Gastrocnemius medialis (tissue), 4 donors: ENCODE data around the gene ZBP1. TPM values are rescaled to one million over a fixed set of nuclear protein-coding genes. Genes with fewer than 3 reads are reported as not detected.

Experiments
- ATAC-seq, 2 donors: fragments of 150-250 bp; one replicate each; pipeline ENCODE4 v1.9.1; 2016
- DNase-seq, 2 donors: peaks; one replicate each; pipeline ENCODE4 v3.0.0-alpha.2; 2019
- H3K27ac ChIP-seq, 4 donors: fragments of 200-600 bp; sonication (generic); 1 replicate in 1 of 4; 2 replicates in 3 of 4; pipeline ENCODE4 v1.5.1; 2016 to 2018; ENCODE audit warnings: mild to moderate bottlenecking in 2 of 4, moderate library complexity in 1 of 4
- H3K27me3 ChIP-seq, 3 donors: fragments of 200-600 bp; sonication (generic) in 2 of 3; 1 replicate in 1 of 3; 2 replicates in 2 of 3; pipeline versions ENCODE4 v1.5.1 to v1.6.0; 2016 to 2019; ENCODE audit warnings: mild to moderate bottlenecking in 1 of 3, moderate library complexity in 1 of 3
- H3K36me3 ChIP-seq, 2 donors: fragments of 200-600 bp; sonication (generic) in 1 of 2; one replicate each; pipeline ENCODE4 v1.5.1; 2017 to 2018
- H3K4me1 ChIP-seq, 2 donors: fragments of 200-600 bp; sonication (generic) in 1 of 2; one replicate each; pipeline ENCODE4 v1.5.1; 2016 to 2017; ENCODE audit warnings: mild to moderate bottlenecking in 2 of 2
- H3K4me3 ChIP-seq, 4 donors: fragments of 200-600 bp; sonication (generic) in 3 of 4; 1 replicate in 1 of 4; 2 replicates in 3 of 4; pipeline ENCODE4 v1.5.1; 2016 to 2019; ENCODE audit warnings: mild to moderate bottlenecking in 2 of 4
- H3K9me3 ChIP-seq, 3 donors: fragments of 200-600 bp; sonication (generic) in 2 of 3; 1 replicate in 1 of 3; 2 replicates in 2 of 3; pipeline ENCODE4 v1.5.1; 2016 to 2019
- CTCF ChIP-seq, 5 experiments: fragments of 450-650 bp in 3 of 5; fragments of 200-600 bp in 2 of 5; sonication (generic) in 2 of 5; IDR thresholded peaks in 4 of 5; conservative IDR thresholded peaks in 1 of 5; 1 replicate in 4 of 5; 2 replicates in 1 of 5; pipeline ENCODE4 v1.5.1; 2016 to 2019; ENCODE audit warnings: antibody characterized with exemption in 5 of 5, mild to moderate bottlenecking in 3 of 5, moderate library complexity in 3 of 5
- POLR2A ChIP-seq, 2 donors: fragments of 450-650 bp; IDR thresholded peaks; one replicate each; pipeline ENCODE4 v1.6.1; 2017; ENCODE audit warnings: antibody characterized with exemption in 2 of 2, mild to moderate bottlenecking in 2 of 2, moderate library complexity in 2 of 2
- in situ Hi-C, 4 donors: fragments of 200-750 bp; cut with MboI; loops; one replicate each; pipeline versions ENCODE4 v1.15.0 to v1.8.0; 2017; ENCODE audit warnings: low sequenced_read_pairs in 4 of 4
- intact Hi-C: fragments of 100-400 bp; cut with DNase I; formaldehyde crosslinking; loops from one replicate; pipeline ENCODE4 v1.15.1; 2023; ENCODE audit warnings: low total_unique reads
- total RNA-seq, 4 donors: library from RNA; depleted of rRNA; stranded (reverse); fragments of >200 nt; gene quantifications; one replicate each; pipeline versions ENCODE4 v1.1.0 to v1.2.3, GENCODE V29; 2016

Gene ZBP1
- total RNA-seq, 4 donors from 2014 or later, result not detected

GRCh38 chr20:57620999-57621398, 773 bp upstream of the ZBP1 start:
- no peak overlapping the region for H3K4me3 ChIP-seq
- DNase-seq, result no peak
- no peaks in the 10 kb centered on the region for H3K9me3 ChIP-seq
- in situ Hi-C loops, result no loop called here
- intact Hi-C loops, result no loop called here
- ATAC-seq, result no peak
- peaks cover 0 to 5% (median 0%) of the 10 kb centered on the region in 3 donors for H3K27me3 ChIP-seq
- TF ChIP-seq CTCF (IDR thresholded peaks at IDR 0.05 in 4 of 5, conservative IDR thresholded peaks at IDR 0.05 in 1 of 5) (no peak), POLR2A (IDR thresholded peaks at IDR 0.05) (no peak)
- no peak overlapping the region for H3K27ac ChIP-seq
- H3K4me1 ChIP-seq, result peaks cover 0 to 3% of the 10 kb centered on the region in 2 donors
- H3K36me3 ChIP-seq, result no peaks in the 10 kb centered on the region

DNA sequence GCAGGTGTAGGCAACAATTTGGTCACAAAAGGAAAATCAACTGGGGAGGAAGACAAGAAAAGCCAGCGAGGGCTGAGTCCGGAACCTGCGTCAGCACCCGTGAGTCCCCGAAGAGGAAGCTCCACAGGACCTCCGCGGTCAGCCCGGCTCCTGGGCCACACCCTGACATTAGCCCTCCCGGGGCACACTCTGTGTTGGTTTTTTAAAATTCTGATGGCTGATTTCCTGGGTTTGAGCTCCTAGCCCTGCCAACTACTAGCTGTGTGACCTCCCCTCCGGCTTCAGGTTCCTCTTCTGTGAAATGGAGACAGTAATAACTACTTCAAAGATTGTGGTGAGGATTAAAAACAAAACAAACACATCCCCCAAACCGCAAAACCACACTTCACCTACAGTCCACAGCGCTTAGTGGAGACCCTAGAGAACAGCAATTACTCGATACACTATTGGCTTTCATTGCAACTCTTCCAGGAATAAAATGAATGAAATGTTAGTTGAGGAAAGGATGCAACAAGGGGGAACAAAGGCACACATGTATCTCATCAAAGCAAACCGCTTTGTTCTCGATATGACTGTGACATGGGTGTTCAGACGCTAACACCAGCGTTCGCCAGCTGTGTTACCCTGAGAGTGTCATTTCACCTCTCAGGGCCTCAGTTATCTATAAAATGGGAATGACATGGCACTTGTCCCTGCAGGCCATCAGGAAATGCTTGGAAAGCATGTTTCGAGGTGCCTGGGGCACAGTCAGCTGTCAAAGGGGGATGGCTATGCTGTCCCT, 985 bp downstream of the ZBP1 start:
- no peak for ATAC-seq
- DNase-seq, result peak; percentile 24 to 38
- peak overlapping the region in 1 of 4 donors; percentile 41 for H3K27ac ChIP-seq
- intact Hi-C loops, result no loop called here
- in situ Hi-C loops, result no loop called here
- peaks cover 0 to 3% of the 10 kb centered on the region in 2 donors for H3K4me1 ChIP-seq
- TF ChIP-seq CTCF (IDR thresholded peaks at IDR 0.05 in 4 of 5, conservative IDR thresholded peaks at IDR 0.05 in 1 of 5) (no peak), POLR2A (IDR thresholded peaks at IDR 0.05) (no peak)
- H3K27me3 ChIP-seq, result peaks cover 0 to 5% (median 0%) of the 10 kb centered on the region in 3 donors
- H3K4me3 ChIP-seq, result no peak overlapping the region
- no peaks in the 10 kb centered on the region for H3K36me3 ChIP-seq
- no peaks in the 10 kb centered on the region for H3K9me3 ChIP-seq

DNA sequence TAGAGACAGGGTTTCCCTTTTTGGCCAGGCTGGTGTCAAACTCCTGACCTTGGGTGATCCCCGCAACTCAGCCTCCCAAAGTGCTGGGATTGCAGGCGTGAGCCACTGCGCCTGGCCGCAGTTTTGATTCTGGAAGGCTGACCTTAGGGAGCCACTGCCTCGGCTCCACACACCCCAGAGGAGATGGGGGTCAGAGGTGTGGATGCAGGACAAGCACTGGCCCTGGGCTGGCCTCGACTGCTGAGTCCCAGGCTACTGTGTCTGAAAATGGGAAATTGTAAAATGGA, 1.5 kb downstream of the ZBP1 start:
- H3K27ac ChIP-seq, result peak overlapping the region in 1 of 4 donors; percentile 41
- in situ Hi-C loops (no loop called here), intact Hi-C loops (no loop called here)
- H3K4me3 ChIP-seq, result no peak overlapping the region
- peaks cover 0 to 5% (median 0%) of the 10 kb centered on the region in 3 donors for H3K27me3 ChIP-seq
- no peaks in the 10 kb centered on the region for H3K9me3 ChIP-seq
- ATAC-seq (no peak), DNase-seq (no peak)
- no peaks in the 10 kb centered on the region for H3K36me3 ChIP-seq
- TF ChIP-seq POLR2A (IDR thresholded peaks at IDR 0.05) (no peak), CTCF (IDR thresholded peaks at IDR 0.05 in 4 of 5, conservative IDR thresholded peaks at IDR 0.05 in 1 of 5) (no peak)
- peaks cover 0 to 3% of the 10 kb centered on the region in 2 donors for H3K4me1 ChIP-seq

GRCh38 chr20:57618091-57618763, 2.0 kb downstream of the ZBP1 start:
- no peak overlapping the region for H3K4me3 ChIP-seq
- no peaks in the 10 kb centered on the region for H3K36me3 ChIP-seq
- peaks cover 0 to 3% of the 10 kb centered on the region in 2 donors for H3K4me1 ChIP-seq
- H3K9me3 ChIP-seq, result no peaks in the 10 kb centered on the region
- in situ Hi-C loops, result no loop called here
- peaks cover 0 to 5% (median 0%) of the 10 kb centered on the region in 3 donors for H3K27me3 ChIP-seq
- DNase-seq, result no peak
- no peak for ATAC-seq
- TF ChIP-seq POLR2A (IDR thresholded peaks at IDR 0.05) (no peak), CTCF (IDR thresholded peaks at IDR 0.05 in 4 of 5, conservative IDR thresholded peaks at IDR 0.05 in 1 of 5) (no peak)
- H3K27ac ChIP-seq, result peak overlapping the region in 1 of 4 donors; percentile 41
- intact Hi-C loops, result no loop called here
